ENCODE results near the gene PTPRK. TPM values are rescaled to one million over a fixed set of nuclear protein-coding genes. Genes with fewer than 3 reads are reported as not detected.

The PTPRK gene
- polyA plus RNA-seq, 3 donors = 0.01 TPM; not detected in 2

DNA sequence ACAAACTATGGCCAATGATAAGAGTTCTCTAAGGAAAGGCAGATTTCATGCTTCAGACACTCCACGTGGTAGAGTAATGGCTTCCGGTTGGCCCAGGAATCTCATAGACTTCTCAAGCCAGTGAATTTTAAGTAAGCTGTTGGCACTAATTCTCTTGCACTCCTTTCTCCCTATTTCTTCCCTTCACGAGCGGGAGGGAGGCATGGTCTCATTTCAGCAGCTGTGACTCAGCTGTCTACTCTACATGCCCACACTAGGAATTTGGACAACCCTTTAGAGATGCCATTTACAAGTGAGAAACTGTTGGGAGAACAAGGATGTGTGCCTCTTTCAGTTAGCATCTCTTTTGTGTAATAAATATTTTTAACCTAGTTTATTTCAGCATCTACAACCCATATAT is 107.7 kb downstream of the PTPRK start:
- Histone ChIP-seq H3K4me3 (replicated peaks in 1 of 3; ENCODE audit: low read depth in 2 of 3, low read length in 3 of 3) (no peak overlapping the region), H2AFZ (ENCODE audit: insufficient read depth, low read depth, low read length, poor library complexity, severe bottlenecking) (no peak overlapping the region), H3K4me2 (replicated peaks; ENCODE audit: extremely low read depth, low read length, poor library complexity, severe bottlenecking) (no peak overlapping the region), H3K36me3 (replicated peaks in 1 of 2; ENCODE audit: control insufficient read depth in 1 of 2, insufficient read depth in 2 of 2, low read length in 2 of 2) (no peaks in the 10 kb centered on the region), H3K9me3 (replicated peaks in 1 of 2; ENCODE audit: control insufficient read depth in 1 of 2, insufficient read depth in 1 of 2, low read length in 2 of 2) (no peaks in the 10 kb centered on the region), H3K27me3 (ENCODE audit: control insufficient read depth in 2 of 2, insufficient read depth in 2 of 2, low read length in 2 of 2) (no peaks in the 10 kb centered on the region), H3K27ac (ENCODE audit: low read depth in 1 of 2, low read length in 2 of 2) (no peak overlapping the region), H4K20me1 (ENCODE audit: insufficient read depth, low read length) (no peaks in the 10 kb centered on the region), H3K9ac (ENCODE audit: insufficient read depth, low read length, poor library complexity, severe bottlenecking) (no peak overlapping the region), H3K4me1 (ENCODE audit: control insufficient read depth in 1 of 2, insufficient read depth in 2 of 2, low read length in 2 of 2) (no peaks in the 10 kb centered on the region), H3K79me2 (ENCODE audit: insufficient read depth, low read length) (no peaks in the 10 kb centered on the region)
- no peak for TF ChIP-seq CTCF (IDR thresholded peaks at IDR 0.05)
- peaks cover 0 to 8% (median 2%) of the 10 kb centered on the region in 7 donors for H3K9me3 Mint-ChIP-seq
- peak overlapping the region in 1 of 7 donors; percentile 46 for H3K27ac Mint-ChIP-seq
- DNase-seq = no peak
- intact Hi-C loops (cut with micrococcal nuclease) = no loop called here
- no CpG with 5 or more reads among the region's 4 CpGs for WGBS (ENCODE audit: insufficient coverage)
- no peak overlapping the region for H3K4me3 Mint-ChIP-seq
- H3K36me3 Mint-ChIP-seq = no peaks in the 10 kb centered on the region
- H3K4me1 Mint-ChIP-seq = no peaks in the 10 kb centered on the region
- peaks cover 0 to 1% (median 0%) of the 10 kb centered on the region in 3 donors for H3K27me3 Mint-ChIP-seq (ENCODE audit: low read depth in 3 of 3)

- Histone ChIP-seq H4K20me1 (ENCODE audit: insufficient read depth, low read length) (no peaks in the 10 kb centered on the region), H3K9me3 (replicated peaks in 1 of 2; ENCODE audit: control insufficient read depth in 1 of 2, insufficient read depth in 1 of 2, low read length in 2 of 2) (no peaks in the 10 kb centered on the region), H3K4me2 (replicated peaks; ENCODE audit: extremely low read depth, low read length, poor library complexity, severe bottlenecking) (no peak overlapping the region), H3K27ac (ENCODE audit: low read depth in 1 of 2, low read length in 2 of 2) (no peak overlapping the region), H3K79me2 (ENCODE audit: insufficient read depth, low read length) (no peaks in the 10 kb centered on the region), H3K27me3 (ENCODE audit: control insufficient read depth in 2 of 2, insufficient read depth in 2 of 2, low read length in 2 of 2) (no peaks in the 10 kb centered on the region), H2AFZ (ENCODE audit: insufficient read depth, low read depth, low read length, poor library complexity, severe bottlenecking) (no peak overlapping the region), H3K9ac (ENCODE audit: insufficient read depth, low read length, poor library complexity, severe bottlenecking) (no peak overlapping the region), H3K4me3 (replicated peaks in 1 of 3; ENCODE audit: low read depth in 2 of 3, low read length in 3 of 3) (no peak overlapping the region), H3K36me3 (replicated peaks in 1 of 2; ENCODE audit: control insufficient read depth in 1 of 2, insufficient read depth in 2 of 2, low read length in 2 of 2) (no peaks in the 10 kb centered on the region), H3K4me1 (ENCODE audit: control insufficient read depth in 1 of 2, insufficient read depth in 2 of 2, low read length in 2 of 2) (no peaks in the 10 kb centered on the region)
- WGBS (ENCODE audit: insufficient coverage) = 100% methylated on average over 3 of the region's 4 CpGs
- no peak for DNase-seq
- Mint-ChIP-seq H3K4me1 (no peaks in the 10 kb centered on the region), H3K9me3 (peaks cover 0 to 7% (median 2%) of the 10 kb centered on the region in 7 donors), H3K36me3 (no peaks in the 10 kb centered on the region), H3K27me3 (ENCODE audit: low read depth in 3 of 3) (peaks cover 0 to 1% (median 0%) of the 10 kb centered on the region in 3 donors), H3K27ac (no peak overlapping the region), H3K4me3 (no peak overlapping the region)
- intact Hi-C loops (cut with micrococcal nuclease) = no loop called here
- no peak for TF ChIP-seq CTCF (IDR thresholded peaks at IDR 0.05)
Observed at GRCh38 chr6:128410584-128410983, 109.8 kb downstream of the PTPRK start.

All from CD14-positive monocyte (primary cell).